Loucy (cell line): ENCODE data around the gene TTLL13.

Experiments used
- H2AFZ ChIP-seq: fragments of 200-600 bp; sonication (generic); 2 replicates; pipeline ENCODE4 v1.6.0; 2016; ENCODE audit warnings: antibody characterized with exemption, mild to moderate bottlenecking, low read length, moderate library complexity
- H3F3A ChIP-seq: fragments of 200-600 bp; 2 replicates; pipeline ENCODE4 v1.6.0; 2016; ENCODE audit warnings: antibody characterized with exemption, low read depth, mild to moderate bottlenecking
- H3K27me3 ChIP-seq: fragments of 200-600 bp; sonication (generic); 2 replicates; pipeline ENCODE4 v1.6.1; 2014; ENCODE audit warnings: low read length, mild to moderate bottlenecking; ENCODE audit not compliant: insufficient read depth, poor library complexity, severe bottlenecking
- H3K36me3 ChIP-seq: fragments of 200-600 bp; sonication (generic); 2 replicates; pipeline ENCODE4 v1.6.1; 2016; ENCODE audit warnings: low read length; ENCODE audit not compliant: insufficient read depth
- H3K4me1 ChIP-seq: fragments of 200-600 bp; sonication (generic); 2 replicates; pipeline ENCODE4 v1.5.1; 2014; ENCODE audit warnings: low read length, mild to moderate bottlenecking; ENCODE audit not compliant: insufficient read depth, poor library complexity, severe bottlenecking
- H3K4me2 ChIP-seq: fragments of 200-600 bp; sonication (generic); 2 replicates; pipeline ENCODE4 v1.6.0; 2014; ENCODE audit warnings: antibody characterized with exemption, low read length, low read depth, mild to moderate bottlenecking; ENCODE audit not compliant: poor library complexity, severe bottlenecking
- H3K4me3 ChIP-seq: fragments of 200-600 bp; sonication (generic); 2 replicates; pipeline ENCODE4 v1.5.1; 2014; ENCODE audit warnings: low read length, mild to moderate bottlenecking, mixed read lengths; ENCODE audit not compliant: poor library complexity, severe bottlenecking
- H3K79me2 ChIP-seq: fragments of 200-600 bp; sonication (generic); 2 replicates; pipeline ENCODE4 v1.6.1; 2014; ENCODE audit warnings: low read length; ENCODE audit not compliant: insufficient read depth
- H3K9ac ChIP-seq: fragments of 200-600 bp; sonication (generic); 2 replicates; pipeline ENCODE4 v1.6.0; 2014; ENCODE audit warnings: mild to moderate bottlenecking, low read depth, low read length, moderate library complexity; ENCODE audit not compliant: poor library complexity, severe bottlenecking
- H3K9me2 ChIP-seq: fragments of 200-600 bp; sonication (generic); replicated peaks from 2 replicates; pipeline ENCODE4 v1.6.1; 2016; ENCODE audit warnings: low read depth, low read length, mixed read lengths
- H3K9me3 ChIP-seq: fragments of 200-600 bp; sonication (generic); 2 replicates; pipeline ENCODE4 v1.6.1; 2014; ENCODE audit warnings: mild to moderate bottlenecking, antibody characterized with exemption, low read length, low read depth; ENCODE audit not compliant: insufficient read depth
- H4K20me1 ChIP-seq: fragments of 200-600 bp; sonication (generic); 2 replicates; pipeline ENCODE4 v1.6.0; 2014; ENCODE audit warnings: antibody characterized with exemption, low read length, mild to moderate bottlenecking; ENCODE audit not compliant: insufficient read depth, poor library complexity, severe bottlenecking
- CTCF ChIP-seq: fragments of 200-600 bp; sonication (generic); conservative IDR thresholded peaks from 2 replicates; pipeline ENCODE4 v1.5.1; 2014; ENCODE audit warnings: mild to moderate bottlenecking, antibody characterized with exemption, low read length
- EZH2phosphoT487 ChIP-seq: fragments of 200-600 bp; IDR thresholded peaks from 2 replicates; pipeline ENCODE4 v1.6.1; 2018; ENCODE audit warnings: antibody characterized with exemption, mild to moderate bottlenecking, moderate library complexity, borderline replicate concordance

The TTLL13 gene

DNA sequence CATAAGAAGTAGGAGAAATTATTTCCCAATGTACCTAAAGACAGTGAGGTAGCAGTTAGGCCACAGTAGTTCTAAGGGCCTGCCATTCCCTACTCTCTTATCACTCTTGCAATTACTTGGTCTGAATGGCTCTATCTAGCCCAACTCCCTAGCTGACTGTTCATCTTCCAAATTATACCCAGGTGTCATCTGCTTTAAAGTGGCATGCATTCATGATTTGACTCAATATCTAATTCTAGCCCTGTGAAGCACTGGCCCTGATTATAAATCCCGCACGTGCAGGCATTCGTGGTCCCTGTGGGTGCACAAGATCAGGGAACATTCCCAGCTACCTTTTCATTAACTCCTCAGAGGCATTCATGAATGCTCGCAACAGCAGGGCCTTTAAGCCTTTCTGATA is 59.7 kb downstream of the TTLL13 start:
- H3K9me3 ChIP-seq, result no peaks in the 10 kb centered on the region
- no peaks in the 10 kb centered on the region for H3K36me3 ChIP-seq
- H3K27me3 ChIP-seq, result no peaks in the 10 kb centered on the region
- TF ChIP-seq EZH2phosphoT487, result no peak
- TF ChIP-seq CTCF, result no peak
- H3K4me1 ChIP-seq, result peaks cover 11% of the 10 kb centered on the region
- H3K9me2 ChIP-seq, result no peaks in the 10 kb centered on the region
- H3K4me3 ChIP-seq, result no peak overlapping the region
- H2AFZ ChIP-seq, result no peak overlapping the region
- H3K4me2 ChIP-seq, result no peak overlapping the region
- no peak overlapping the region for H3K9ac ChIP-seq
- no peaks in the 10 kb centered on the region for H3F3A ChIP-seq
- H3K79me2 ChIP-seq, result no peaks in the 10 kb centered on the region
- H4K20me1 ChIP-seq, result no peaks in the 10 kb centered on the region
